Neural cell (in vitro differentiated cells): ENCODE results near the gene COL25A1. TPM values are rescaled to one million over a fixed set of nuclear protein-coding genes. Genes with fewer than 3 reads are reported as not detected.

Experiments used
- H2AFZ ChIP-seq: fragments of 200-600, 300-800 bp; sonication (generic), shearing (Covaris generic); 2 replicates; pipeline ENCODE4 v1.6.0; 2014; ENCODE audit warnings: low read depth, mild to moderate bottlenecking, antibody characterized with exemption, low read length, moderate library complexity
- H3F3A ChIP-seq: fragments of 200-600 bp; shearing (Covaris generic); 2 replicates; pipeline ENCODE4 v1.6.1; 2016; ENCODE audit warnings: mild to moderate bottlenecking, moderate library complexity, mixed read lengths, antibody characterized with exemption, low read length; ENCODE audit not compliant: insufficient read depth, poor library complexity, severe bottlenecking
- H3K27ac ChIP-seq: fragments of 200-600, 300-800 bp; sonication (generic), shearing (Covaris generic); 2 replicates; pipeline ENCODE4 v1.5.1; 2014; ENCODE audit warnings: mild to moderate bottlenecking, low read length, moderate library complexity
- H3K27me3 ChIP-seq: fragments of 300-800, 200-600 bp; sonication (generic), shearing (Covaris generic); 2 replicates; pipeline ENCODE4 v1.6.0; 2014; ENCODE audit warnings: mild to moderate bottlenecking, low read depth, low read length, moderate library complexity; ENCODE audit not compliant: insufficient read depth
- H3K36me3 ChIP-seq: fragments of 300-800, 200-600 bp; sonication (generic), shearing (Covaris generic); 2 replicates; pipeline ENCODE4 v1.5.1; 2014; ENCODE audit warnings: mild to moderate bottlenecking, antibody characterized with exemption, low read length, moderate library complexity; ENCODE audit not compliant: insufficient read depth
- H3K4me2 ChIP-seq: fragments of 300-800, 200-600 bp; sonication (generic), shearing (Covaris generic); 2 replicates; pipeline ENCODE4 v1.6.0; 2014; ENCODE audit warnings: mild to moderate bottlenecking, low read length
- H3K4me3 ChIP-seq: fragments of 300-800, 200-600 bp; sonication (generic), shearing (Covaris generic); 2 replicates; pipeline ENCODE4 v1.5.1; 2014; ENCODE audit warnings: mild to moderate bottlenecking, low read length, moderate library complexity
- H3K79me2 ChIP-seq: fragments of 200-600 bp; shearing (Covaris generic); replicated peaks from 2 replicates; pipeline ENCODE4 v1.6.0; 2014; ENCODE audit warnings: mild to moderate bottlenecking, low read length, moderate library complexity; ENCODE audit not compliant: insufficient read depth
- H3K9ac ChIP-seq: fragments of 300-800, 200-600 bp; sonication (generic), shearing (Covaris generic); 2 replicates; pipeline ENCODE4 v1.6.1; 2016; ENCODE audit warnings: mild to moderate bottlenecking, low read length, mixed read lengths
- H3K9me2 ChIP-seq: fragments of 200-600 bp; shearing (Covaris generic); 2 replicates; pipeline ENCODE4 v1.6.1; 2016; ENCODE audit warnings: mild to moderate bottlenecking, low read length, mixed read lengths; ENCODE audit not compliant: insufficient read depth
- H3K9me3 ChIP-seq: fragments of 200-600, 300-800 bp; sonication (generic), shearing (Covaris generic); 2 replicates; pipeline ENCODE4 v1.6.1; 2016; ENCODE audit warnings: mild to moderate bottlenecking, mixed run types, low read length, moderate library complexity, mixed read lengths
- H4K20me1 ChIP-seq: fragments of 200-600 bp; shearing (Covaris generic); 2 replicates; pipeline ENCODE4 v1.6.1; 2016; ENCODE audit warnings: mild to moderate bottlenecking, mixed run types; ENCODE audit not compliant: insufficient read depth
- EP300 ChIP-seq: fragments of 450-650 bp; conservative IDR thresholded peaks from 2 replicates; pipeline ENCODE4 v1.6.1; 2014; ENCODE audit warnings: antibody characterized with exemption, mild to moderate bottlenecking, moderate library complexity; ENCODE audit not compliant: poor library complexity, severe bottlenecking
- EZH2 ChIP-seq: fragments of 200-600, 300-800 bp; shearing (Covaris generic), sonication (generic); IDR thresholded peaks from 2 replicates; pipeline ENCODE4 v1.6.1; 2014; ENCODE audit warnings: antibody characterized with exemption, low read length, borderline replicate concordance, mild to moderate bottlenecking; ENCODE audit not compliant: insufficient read depth, poor library complexity, severe bottlenecking
- MXI1 ChIP-seq: fragments of 450-650 bp; conservative IDR thresholded peaks from 2 replicates; pipeline ENCODE4 v1.6.1; 2014; ENCODE audit warnings: antibody characterized with exemption, mild to moderate bottlenecking; ENCODE audit not compliant: poor library complexity, severe bottlenecking
- POLR2AphosphoS5 ChIP-seq: IDR thresholded peaks from 2 replicates; pipeline ENCODE4 v1.6.1; 2012
- RAD21 ChIP-seq: fragments of 450-650 bp; conservative IDR thresholded peaks from 2 replicates; pipeline ENCODE4 v1.6.1; 2014; ENCODE audit warnings: antibody characterized with exemption, mild to moderate bottlenecking, moderate library complexity
- SMC3 ChIP-seq: fragments of 450-650 bp; conservative IDR thresholded peaks from 2 replicates; pipeline ENCODE4 v1.6.1; 2014; ENCODE audit warnings: antibody characterized with exemption, mild to moderate bottlenecking, moderate library complexity; ENCODE audit not compliant: poor library complexity
- TAF1 ChIP-seq: IDR thresholded peaks from 2 replicates; pipeline ENCODE4 v1.6.1; 2012; ENCODE audit warnings: low read depth
- polyA plus RNA-seq: library from polyadenylated mRNA; depleted of rRNA; stranded (reverse); fragments of >200 nt; gene quantifications from 2 replicates; pipeline ENCODE4 v1.2.3, GENCODE V29; 2014
- TF ChIP-seq, protein P1 (sequence below): IDR thresholded peaks from 2 replicates; pipeline ENCODE4 v1.6.1; 2012; ENCODE audit warnings: borderline replicate concordance
- TF ChIP-seq, protein P2 (sequence below): fragments of 450-650 bp; IDR thresholded peaks from 2 replicates; pipeline ENCODE4 v1.5.1; 2014; ENCODE audit warnings: antibody characterized with exemption, mild to moderate bottlenecking, moderate library complexity; ENCODE audit not compliant: poor library complexity, severe bottlenecking

Gene COL25A1
- polyA plus RNA-seq, 1 donor from 2014 or later: 32.3 TPM

DNA sequence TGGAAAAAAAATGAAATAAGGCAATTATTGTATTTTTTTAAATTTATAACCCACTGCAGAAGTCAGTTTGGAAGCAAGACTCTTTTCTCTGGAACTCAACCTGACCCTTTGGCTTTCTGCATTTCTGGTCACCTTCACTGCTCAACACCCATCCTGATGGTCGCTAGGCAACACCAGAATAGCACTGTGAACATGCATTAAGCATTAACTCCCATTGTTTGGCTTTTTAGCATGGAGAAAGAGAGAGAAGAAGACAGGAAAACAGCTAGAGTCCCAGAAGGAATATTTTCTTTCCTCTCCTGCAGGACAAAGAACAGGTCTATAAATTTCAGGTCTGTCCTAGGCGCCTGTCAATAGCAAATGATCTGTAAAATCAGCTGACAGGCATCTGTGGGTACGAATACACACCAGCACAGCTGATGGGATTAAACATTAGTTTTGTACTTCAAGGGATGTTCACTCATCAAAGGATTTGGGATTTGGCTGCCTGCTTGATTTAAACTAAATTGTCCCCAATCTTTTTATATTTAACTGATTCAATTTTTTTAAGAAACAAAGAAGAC is 402.4 kb downstream of the COL25A1 start:
- Histone ChIP-seq H3K27me3 (no peaks in the 10 kb centered on the region), H3K9ac (peak overlapping the region; percentile 36), H3K9me2 (no peaks in the 10 kb centered on the region), H3K9me3 (no peaks in the 10 kb centered on the region), H3K36me3 (no peaks in the 10 kb centered on the region), H3K27ac (peak overlapping the region; percentile 80), H4K20me1 (no peaks in the 10 kb centered on the region), H3K4me2 (peak overlapping the region; percentile 18), H3F3A (peaks cover 6% of the 10 kb centered on the region), H3K79me2 (peaks cover 3% of the 10 kb centered on the region), H2AFZ (peak overlapping the region; percentile 29), H3K4me3 (peak overlapping the region; percentile 35)
- TF ChIP-seq POLR2AphosphoS5 (peak; percentile 36), TAF1 (no peak), MXI1 (peak; percentile 14), EZH2 (no peak), SMC3 (peak; percentile 27), RAD21 (no peak), EP300 (peak; percentile 68)
- TF ChIP-seq, protein P1, sequence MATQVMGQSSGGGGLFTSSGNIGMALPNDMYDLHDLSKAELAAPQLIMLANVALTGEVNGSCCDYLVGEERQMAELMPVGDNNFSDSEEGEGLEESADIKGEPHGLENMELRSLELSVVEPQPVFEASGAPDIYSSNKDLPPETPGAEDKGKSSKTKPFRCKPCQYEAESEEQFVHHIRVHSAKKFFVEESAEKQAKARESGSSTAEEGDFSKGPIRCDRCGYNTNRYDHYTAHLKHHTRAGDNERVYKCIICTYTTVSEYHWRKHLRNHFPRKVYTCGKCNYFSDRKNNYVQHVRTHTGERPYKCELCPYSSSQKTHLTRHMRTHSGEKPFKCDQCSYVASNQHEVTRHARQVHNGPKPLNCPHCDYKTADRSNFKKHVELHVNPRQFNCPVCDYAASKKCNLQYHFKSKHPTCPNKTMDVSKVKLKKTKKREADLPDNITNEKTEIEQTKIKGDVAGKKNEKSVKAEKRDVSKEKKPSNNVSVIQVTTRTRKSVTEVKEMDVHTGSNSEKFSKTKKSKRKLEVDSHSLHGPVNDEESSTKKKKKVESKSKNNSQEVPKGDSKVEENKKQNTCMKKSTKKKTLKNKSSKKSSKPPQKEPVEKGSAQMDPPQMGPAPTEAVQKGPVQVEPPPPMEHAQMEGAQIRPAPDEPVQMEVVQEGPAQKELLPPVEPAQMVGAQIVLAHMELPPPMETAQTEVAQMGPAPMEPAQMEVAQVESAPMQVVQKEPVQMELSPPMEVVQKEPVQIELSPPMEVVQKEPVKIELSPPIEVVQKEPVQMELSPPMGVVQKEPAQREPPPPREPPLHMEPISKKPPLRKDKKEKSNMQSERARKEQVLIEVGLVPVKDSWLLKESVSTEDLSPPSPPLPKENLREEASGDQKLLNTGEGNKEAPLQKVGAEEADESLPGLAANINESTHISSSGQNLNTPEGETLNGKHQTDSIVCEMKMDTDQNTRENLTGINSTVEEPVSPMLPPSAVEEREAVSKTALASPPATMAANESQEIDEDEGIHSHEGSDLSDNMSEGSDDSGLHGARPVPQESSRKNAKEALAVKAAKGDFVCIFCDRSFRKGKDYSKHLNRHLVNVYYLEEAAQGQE: peak; percentile 77
- TF ChIP-seq, protein P2, sequence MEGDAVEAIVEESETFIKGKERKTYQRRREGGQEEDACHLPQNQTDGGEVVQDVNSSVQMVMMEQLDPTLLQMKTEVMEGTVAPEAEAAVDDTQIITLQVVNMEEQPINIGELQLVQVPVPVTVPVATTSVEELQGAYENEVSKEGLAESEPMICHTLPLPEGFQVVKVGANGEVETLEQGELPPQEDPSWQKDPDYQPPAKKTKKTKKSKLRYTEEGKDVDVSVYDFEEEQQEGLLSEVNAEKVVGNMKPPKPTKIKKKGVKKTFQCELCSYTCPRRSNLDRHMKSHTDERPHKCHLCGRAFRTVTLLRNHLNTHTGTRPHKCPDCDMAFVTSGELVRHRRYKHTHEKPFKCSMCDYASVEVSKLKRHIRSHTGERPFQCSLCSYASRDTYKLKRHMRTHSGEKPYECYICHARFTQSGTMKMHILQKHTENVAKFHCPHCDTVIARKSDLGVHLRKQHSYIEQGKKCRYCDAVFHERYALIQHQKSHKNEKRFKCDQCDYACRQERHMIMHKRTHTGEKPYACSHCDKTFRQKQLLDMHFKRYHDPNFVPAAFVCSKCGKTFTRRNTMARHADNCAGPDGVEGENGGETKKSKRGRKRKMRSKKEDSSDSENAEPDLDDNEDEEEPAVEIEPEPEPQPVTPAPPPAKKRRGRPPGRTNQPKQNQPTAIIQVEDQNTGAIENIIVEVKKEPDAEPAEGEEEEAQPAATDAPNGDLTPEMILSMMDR: no peak

DNA sequence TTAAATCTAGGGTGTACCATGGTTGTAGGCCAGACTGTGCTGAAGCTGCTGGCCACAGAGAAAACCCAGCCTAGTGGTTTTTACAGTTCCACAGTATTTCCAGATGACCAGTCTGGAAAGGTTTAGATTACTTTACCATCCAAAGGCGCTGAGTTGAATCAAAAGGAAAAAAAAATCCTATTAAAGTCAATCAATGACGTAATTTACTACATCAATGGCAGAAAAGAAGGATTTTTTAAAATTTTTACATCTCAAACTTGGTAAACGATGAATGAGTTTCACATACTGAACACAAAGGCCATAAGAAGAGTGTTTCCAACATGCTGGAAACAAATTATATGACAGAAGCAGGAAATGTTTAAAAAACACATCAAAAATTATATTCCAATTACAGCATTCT is 409.0 kb downstream of the COL25A1 start:
- H3K36me3 ChIP-seq: no peaks in the 10 kb centered on the region
- H3K9me3 ChIP-seq: no peaks in the 10 kb centered on the region
- H2AFZ ChIP-seq: no peak overlapping the region
- H3K4me3 ChIP-seq: no peak overlapping the region
- H4K20me1 ChIP-seq: no peaks in the 10 kb centered on the region
- no peak overlapping the region for H3K9ac ChIP-seq
- H3K4me2 ChIP-seq: no peak overlapping the region
- H3K79me2 ChIP-seq: peaks cover 3% of the 10 kb centered on the region
- no peak for TF ChIP-seq MXI1
- TF ChIP-seq, protein P2: no peak
- TF ChIP-seq, protein P1: no peak
- no peak for TF ChIP-seq EP300
- TF ChIP-seq EZH2: no peak
- TF ChIP-seq POLR2AphosphoS5: no peak
- TF ChIP-seq TAF1: no peak
- TF ChIP-seq SMC3: no peak
- TF ChIP-seq RAD21: no peak
- H3F3A ChIP-seq: no peaks in the 10 kb centered on the region
- H3K9me2 ChIP-seq: no peaks in the 10 kb centered on the region
- no peaks in the 10 kb centered on the region for H3K27me3 ChIP-seq
- H3K27ac ChIP-seq: no peak overlapping the region
